Natural killer cell treated with Interleukin-12 subunit alpha and Interleukin-12 subunit beta and Interleukin-15 and Interleukin-18, amount 100 ng/mL, for 72 hours (primary cell): Measurements from ENCODE around the gene IFNL4. TPM values are rescaled to one million over a fixed set of nuclear protein-coding genes. Genes with fewer than 3 reads are reported as not detected.
A peak's percentile ranks its signal among the peaks of the same experiment; 100 is the strongest.
"Not testable (repeated sequence)": the region's sequence is repeated elsewhere in the genome, so short reads cannot be mapped to it uniquely, and the experiment has no call there.

ENCODE experiments used
- ATAC-seq, 2 donors: fragments of 150-1000 bp; cut with Tn5 transposase in 1 of 2; sonication (Bioruptor Pico), chemical (Tn5 transposase) in 1 of 2; 2 replicates each; pipeline ENCODE4 v1.10.0; 2021
- DNase-seq: peaks from one replicate; pipeline ENCODE4 v3.0.0; 2022; ENCODE audit warnings: low spot score
- H3K27ac Mint-ChIP-seq, 2 donors: 1 replicate in 1 of 2; 2 replicates in 1 of 2; pipeline ENCODE4 v1.8.0; 2022; ENCODE audit warnings: mixed read lengths in 2 of 2, mild to moderate bottlenecking in 1 of 2, moderate library complexity in 1 of 2
- H3K27me3 Mint-ChIP-seq, 2 donors: 1 replicate in 1 of 2; 2 replicates in 1 of 2; pipeline ENCODE4 v1.8.0; 2022; ENCODE audit warnings: mixed read lengths in 2 of 2
- H3K36me3 Mint-ChIP-seq: one replicate; pipeline ENCODE4 v1.8.0; 2022; ENCODE audit warnings: mixed read lengths
- H3K4me1 Mint-ChIP-seq, 2 donors: 1 replicate in 1 of 2; 2 replicates in 1 of 2; pipeline ENCODE4 v1.8.0; 2022; ENCODE audit warnings: low read depth in 2 of 2, mixed read lengths in 2 of 2, mild to moderate bottlenecking in 1 of 2
- H3K4me3 Mint-ChIP-seq: one replicate; pipeline ENCODE4 v1.8.0; 2022; ENCODE audit warnings: mixed read lengths
- H3K9me3 Mint-ChIP-seq: 2 replicates; pipeline ENCODE4 v1.8.0; 2022; ENCODE audit warnings: mixed read lengths
- total RNA-seq, 2 donors: library from RNA; stranded (reverse); gene quantifications; one replicate each; pipeline ENCODE4 v1.2.3, GENCODE V29; 2022

The IFNL4 gene
- total RNA-seq, 2 donors from 2014 or later: not detected

DNA sequence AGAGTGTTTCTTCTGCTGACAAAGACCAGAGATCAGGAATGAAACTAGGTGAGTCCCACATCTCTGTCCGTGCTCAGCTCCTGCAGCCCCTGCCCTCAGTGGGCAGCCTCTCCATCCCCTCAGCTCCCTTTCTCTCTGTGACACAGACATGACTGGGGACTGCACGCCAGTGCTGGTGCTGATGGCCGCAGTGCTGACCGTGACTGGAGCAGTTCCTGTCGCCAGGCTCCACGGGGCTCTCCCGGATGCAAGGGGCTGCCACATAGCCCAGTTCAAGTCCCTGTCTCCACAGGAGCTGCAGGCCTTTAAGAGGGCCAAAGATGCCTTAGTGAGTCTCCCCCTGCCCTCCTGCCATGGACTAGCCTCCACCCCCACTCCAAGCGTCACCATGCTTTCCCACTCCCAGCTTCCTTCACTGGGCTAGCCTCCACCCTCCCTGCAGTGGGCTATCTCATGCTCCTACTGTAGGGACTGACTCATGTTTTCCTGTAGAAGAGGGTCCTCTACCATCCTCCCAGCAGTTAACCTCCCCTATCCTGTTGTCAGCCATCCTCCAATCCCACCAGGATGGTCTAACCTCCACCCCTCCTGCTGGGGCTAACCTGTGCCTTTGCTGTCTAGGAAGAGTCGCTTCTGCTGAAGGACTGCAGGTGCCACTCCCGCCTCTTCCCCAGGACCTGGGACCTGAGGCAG is 20.0 kb upstream of the IFNL4 start:
- not testable (repeated sequence) for H3K27ac Mint-ChIP-seq, DNase-seq

DNA sequence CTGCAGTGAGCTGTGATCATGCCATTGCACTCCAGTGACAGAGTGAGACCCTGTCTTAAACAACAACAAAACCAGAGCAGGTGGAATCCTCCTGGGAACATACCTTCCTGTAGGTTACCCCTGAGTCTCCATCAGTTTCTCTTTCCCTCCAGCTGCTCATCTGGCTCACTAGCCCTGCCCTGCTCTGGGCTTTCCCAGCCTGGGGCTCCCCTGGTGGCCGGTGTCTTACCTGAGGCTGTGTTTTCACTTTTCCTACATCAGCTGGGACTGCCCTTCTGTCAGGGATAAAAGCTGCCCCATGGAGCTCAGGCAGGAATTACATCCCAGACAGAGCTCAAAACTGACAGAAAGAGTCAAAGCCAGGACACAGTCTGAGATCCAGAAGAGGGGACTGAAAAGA is 19.4 kb upstream of the IFNL4 start, which contains the start of gene IFNL2:
Gene IFNL2, plus strand, starts transcription at position 312 of the 400 bp plus-strand sequence. CDS start 173 bp downstream, outside the sequence.
- H3K4me1 Mint-ChIP-seq, H3K36me3 Mint-ChIP-seq, H3K9me3 Mint-ChIP-seq, ATAC-seq, DNase-seq, H3K27ac Mint-ChIP-seq, H3K4me3 Mint-ChIP-seq: not testable (repeated sequence)
- H3K27me3 Mint-ChIP-seq: peaks cover 10 to 14% of the 10 kb centered on the region in 2 donors

More for the DNA sequence above, 20.0 kb upstream of the IFNL4 start:
- not testable (repeated sequence) for ATAC-seq, H3K4me3 Mint-ChIP-seq, H3K27me3 Mint-ChIP-seq, H3K9me3 Mint-ChIP-seq, H3K36me3 Mint-ChIP-seq, H3K4me1 Mint-ChIP-seq

DNA sequence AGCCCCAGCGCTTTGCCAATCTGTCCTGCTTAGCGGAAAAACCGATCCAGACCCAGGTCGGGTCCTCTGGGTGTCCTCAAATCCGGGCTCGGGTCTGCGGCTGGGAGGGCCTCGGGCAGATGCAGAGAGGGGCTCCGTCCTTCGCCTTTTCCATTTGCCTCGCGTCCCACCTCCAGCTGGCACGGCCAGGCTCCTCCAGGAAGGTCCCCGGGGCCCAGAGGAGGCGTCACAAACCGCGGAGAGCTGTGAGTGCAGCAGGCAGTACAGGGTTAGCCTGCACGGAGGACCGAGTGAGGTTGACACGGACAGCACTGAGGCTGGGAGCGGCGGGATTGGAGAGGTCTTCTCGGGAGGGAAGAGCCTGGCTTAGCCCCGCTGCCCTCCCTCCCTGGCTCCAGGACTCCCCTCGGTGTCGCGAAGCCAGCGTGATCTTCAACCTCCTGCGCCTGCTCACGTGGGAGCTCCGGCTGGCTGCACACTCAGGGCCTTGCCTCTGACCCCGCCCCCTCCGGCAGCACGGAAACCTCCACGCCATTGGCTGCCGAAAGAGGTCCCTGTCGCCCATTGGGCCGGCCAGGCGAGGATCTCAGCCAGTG is 16.8 kb upstream of the IFNL4 start:
- Mint-ChIP-seq H3K27ac (no peak overlapping the region), H3K36me3 (peaks cover 5% of the 10 kb centered on the region), H3K4me1 (peaks cover 8% of the 10 kb centered on the region in 2 donors), H3K4me3 (no peak overlapping the region), H3K9me3 (no peaks in the 10 kb centered on the region), H3K27me3 (peaks cover 19% of the 10 kb centered on the region in 2 donors)
- ATAC-seq (no peak), DNase-seq (no peak)

DNA sequence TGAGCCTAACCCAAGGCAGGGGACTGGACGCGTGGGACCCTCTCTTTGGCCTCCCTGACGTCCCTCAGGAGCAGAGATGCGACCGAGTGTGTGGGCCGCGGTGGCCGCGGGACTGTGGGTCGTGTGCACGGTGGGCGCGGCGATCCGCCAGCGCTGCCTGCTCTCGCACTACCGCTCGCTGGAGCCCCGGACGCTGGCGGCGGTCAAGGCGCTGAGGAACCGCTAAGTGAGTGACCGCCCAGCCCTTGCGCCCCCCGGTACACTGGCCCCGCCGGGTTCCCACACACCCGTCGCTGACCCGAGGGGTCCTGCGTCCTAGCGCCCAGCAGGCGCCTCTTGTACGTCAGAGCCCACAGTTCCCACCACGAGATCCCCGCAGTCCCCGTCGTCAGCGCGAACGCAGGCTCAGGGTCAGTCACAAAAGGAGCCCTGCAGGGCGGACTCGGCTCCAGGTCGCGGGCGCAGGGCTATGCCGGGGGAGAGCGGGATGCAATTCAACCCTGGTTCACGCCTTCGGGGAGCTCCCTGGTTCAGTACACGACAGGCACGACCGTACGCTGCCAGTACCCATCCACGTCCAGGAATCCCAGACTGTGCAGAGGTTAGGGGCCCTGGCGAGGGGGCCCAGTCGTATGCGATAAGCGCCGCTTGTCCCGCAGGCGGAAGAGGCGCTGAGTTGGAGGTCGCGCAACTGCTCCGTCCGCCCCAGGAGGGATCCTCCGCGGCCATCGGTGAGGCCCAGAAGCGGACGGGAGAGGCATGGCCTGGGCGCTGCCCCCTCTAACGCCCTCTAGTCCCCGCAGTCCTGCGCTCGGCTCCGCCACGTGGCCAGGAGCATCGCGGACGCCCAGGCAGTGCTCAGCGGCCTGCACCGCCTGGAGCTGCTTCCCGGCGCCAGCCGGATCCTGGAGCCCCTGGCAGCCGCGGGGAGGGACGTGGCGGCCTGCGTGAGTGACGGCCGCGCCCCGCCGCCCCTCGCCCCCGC is 15.9 kb upstream of the IFNL4 start:
- Mint-ChIP-seq H3K9me3 (no peaks in the 10 kb centered on the region), H3K27ac (no peak overlapping the region), H3K36me3 (peaks cover 5% of the 10 kb centered on the region), H3K27me3 (peaks cover 17 to 19% of the 10 kb centered on the region in 2 donors), H3K4me1 (peaks cover 8% of the 10 kb centered on the region in 2 donors), H3K4me3 (no peak overlapping the region)
- no peak for DNase-seq
- ATAC-seq: peak; percentile 37 to 49

DNA sequence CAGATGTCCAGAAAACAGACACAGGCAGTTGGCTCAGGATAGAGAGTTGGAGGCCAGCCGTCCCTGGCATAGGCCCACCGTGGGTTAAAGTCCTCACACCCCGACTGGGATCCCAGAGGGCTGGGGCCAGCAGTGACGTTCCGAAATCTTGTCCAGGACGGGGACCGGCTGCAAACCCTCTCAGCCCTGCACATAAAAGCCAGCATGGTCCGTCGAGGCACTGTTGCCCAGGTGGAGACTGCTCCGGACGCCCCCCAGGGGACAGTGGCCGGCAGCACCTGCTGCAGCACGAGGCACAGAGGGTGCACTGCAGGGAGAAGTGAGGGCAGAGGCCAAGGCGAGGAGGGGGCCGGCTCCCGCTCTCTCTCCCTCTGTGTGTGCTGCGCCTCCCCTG is 15.3 kb upstream of the IFNL4 start:
- H3K4me3 Mint-ChIP-seq: peak overlapping the region; percentile 33

DNA sequence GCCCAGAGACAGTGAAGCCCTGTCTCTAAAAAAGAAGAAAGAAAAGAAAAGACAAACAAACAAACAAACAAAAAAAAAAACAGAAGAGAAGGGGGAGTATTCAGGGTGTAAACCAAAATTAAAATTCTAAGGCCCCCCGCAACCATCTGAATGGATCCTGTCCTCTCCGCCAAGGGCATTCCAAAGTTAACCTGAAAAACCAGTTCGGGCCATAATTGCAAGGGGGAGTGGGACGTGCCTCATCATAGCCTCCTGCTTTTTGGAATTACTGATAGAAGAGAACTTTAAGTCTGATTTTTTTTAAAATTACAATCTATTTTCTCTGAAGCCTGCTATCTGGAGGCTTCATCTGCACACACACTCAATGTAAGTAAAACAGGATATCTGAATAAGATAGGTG is 13.8 kb upstream of the IFNL4 start:
- ATAC-seq (no peak), DNase-seq (no peak)
- no peak overlapping the region for H3K4me3 Mint-ChIP-seq
- H3K27ac Mint-ChIP-seq: no peak overlapping the region
- H3K9me3 Mint-ChIP-seq: no peaks in the 10 kb centered on the region
- H3K4me1 Mint-ChIP-seq: peaks cover 8% of the 10 kb centered on the region in 2 donors
- H3K36me3 Mint-ChIP-seq: peaks cover 5% of the 10 kb centered on the region
- H3K27me3 Mint-ChIP-seq: peaks cover 17 to 19% of the 10 kb centered on the region in 2 donors

More for the DNA sequence above, 15.3 kb upstream of the IFNL4 start:
- Mint-ChIP-seq H3K36me3 (peaks cover 5% of the 10 kb centered on the region), H3K9me3 (no peaks in the 10 kb centered on the region), H3K27ac (no peak overlapping the region), H3K27me3 (peaks cover 17 to 19% of the 10 kb centered on the region in 2 donors), H3K4me1 (peaks cover 8% of the 10 kb centered on the region in 2 donors)
- DNase-seq (no peak), ATAC-seq (peak in 1 of 2 donors; percentile 52)

DNA sequence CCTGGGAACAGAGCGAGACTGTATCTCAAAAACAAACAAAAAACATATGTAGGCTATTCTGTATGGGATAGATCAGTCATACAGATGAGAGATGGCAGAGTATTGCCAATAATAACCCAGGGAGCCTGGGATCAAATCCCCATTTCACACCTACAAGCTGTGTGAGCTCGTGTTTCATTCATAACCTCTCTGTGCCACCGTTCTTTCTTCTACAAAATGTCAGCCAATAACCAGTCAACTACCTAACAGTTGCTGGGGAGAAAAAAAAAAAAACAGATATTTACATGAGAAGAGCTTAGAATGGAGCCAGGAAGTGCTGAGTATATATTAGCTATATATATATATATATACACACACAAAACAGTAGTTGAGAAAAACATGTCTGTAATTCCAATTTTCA is 13.0 kb upstream of the IFNL4 start:
- ATAC-seq (no peak), DNase-seq (no peak)
- peaks cover 8% of the 10 kb centered on the region in 2 donors for H3K4me1 Mint-ChIP-seq

DNA sequence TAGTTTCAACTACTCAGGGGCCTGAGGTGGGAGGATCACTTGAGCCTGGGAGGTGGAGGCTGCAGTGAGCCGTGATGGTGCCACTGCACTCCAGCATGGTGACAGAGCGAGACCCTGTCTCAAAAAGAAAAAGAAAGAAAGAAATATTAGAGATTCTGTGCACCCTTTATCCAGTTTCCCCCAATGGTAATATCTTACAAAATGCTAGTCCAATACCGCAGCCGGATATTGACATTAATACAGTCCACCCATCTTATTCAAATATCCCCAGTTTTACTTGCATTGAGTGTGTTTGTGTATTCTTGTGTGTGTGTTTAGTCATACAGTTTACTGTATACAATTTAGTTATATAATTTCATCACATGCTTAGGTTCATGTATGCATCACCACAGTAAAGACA is 8.6 kb upstream of the IFNL4 start:
- Mint-ChIP-seq H3K4me1 (no peaks in the 10 kb centered on the region), H3K27ac (no peak overlapping the region), H3K9me3 (no peaks in the 10 kb centered on the region), H3K36me3 (no peaks in the 10 kb centered on the region), H3K27me3 (peaks cover 3% of the 10 kb centered on the region in 2 donors), H3K4me3 (no peak overlapping the region)
- DNase-seq (no peak), ATAC-seq (no peak)

More for the DNA sequence above, 13.0 kb upstream of the IFNL4 start:
- H3K9me3 Mint-ChIP-seq: no peaks in the 10 kb centered on the region
- peaks cover 17 to 19% of the 10 kb centered on the region in 2 donors for H3K27me3 Mint-ChIP-seq
- H3K4me3 Mint-ChIP-seq: no peak overlapping the region
- H3K27ac Mint-ChIP-seq: no peak overlapping the region
- peaks cover 5% of the 10 kb centered on the region for H3K36me3 Mint-ChIP-seq

DNA sequence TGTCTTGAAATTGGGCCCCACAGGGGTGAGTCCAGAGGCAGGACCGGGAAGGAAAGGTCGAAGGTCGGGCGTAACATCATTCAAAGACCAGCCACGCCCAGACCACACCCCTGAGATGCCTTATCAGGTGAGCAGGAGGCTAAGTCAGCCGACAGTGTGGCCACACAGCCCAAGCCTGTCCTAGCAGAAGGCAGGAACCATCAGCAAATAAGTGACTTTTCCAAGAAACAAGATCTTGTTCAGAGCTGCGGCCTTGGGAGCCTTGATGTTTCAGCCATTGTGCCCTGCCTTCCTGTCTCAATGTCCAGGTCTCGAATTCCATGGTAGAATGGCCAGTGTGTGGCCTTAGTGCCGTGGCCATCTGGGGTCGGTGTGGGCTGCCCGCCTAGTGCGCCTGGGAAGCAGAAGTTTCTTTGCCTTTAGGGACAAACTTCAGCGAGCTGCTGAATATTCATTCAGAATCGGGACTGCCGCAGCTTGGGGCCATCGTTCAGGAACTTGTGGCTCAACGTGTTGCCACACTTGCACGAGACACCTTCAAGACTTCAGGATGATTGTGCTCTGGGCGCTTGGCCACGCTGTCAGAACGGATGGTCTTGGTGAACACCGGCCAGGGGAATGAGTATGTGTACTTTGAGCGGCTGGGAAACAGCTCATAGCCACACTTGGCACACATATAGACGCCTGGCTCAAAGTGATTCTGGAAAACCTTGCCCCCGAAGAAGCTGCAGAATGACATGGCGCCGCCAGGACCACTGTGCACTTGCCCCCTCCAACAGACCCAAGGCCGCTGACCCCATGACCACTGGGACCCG is 6.1 kb upstream of the IFNL4 start:
- ATAC-seq: peak in 1 of 2 donors; percentile 13
- no peaks in the 10 kb centered on the region for H3K9me3 Mint-ChIP-seq
- H3K36me3 Mint-ChIP-seq: no peaks in the 10 kb centered on the region
- no peak overlapping the region for H3K27ac Mint-ChIP-seq
- no peaks in the 10 kb centered on the region for H3K27me3 Mint-ChIP-seq
- no peak for DNase-seq
- no peaks in the 10 kb centered on the region for H3K4me1 Mint-ChIP-seq
- H3K4me3 Mint-ChIP-seq: no peak overlapping the region

DNA sequence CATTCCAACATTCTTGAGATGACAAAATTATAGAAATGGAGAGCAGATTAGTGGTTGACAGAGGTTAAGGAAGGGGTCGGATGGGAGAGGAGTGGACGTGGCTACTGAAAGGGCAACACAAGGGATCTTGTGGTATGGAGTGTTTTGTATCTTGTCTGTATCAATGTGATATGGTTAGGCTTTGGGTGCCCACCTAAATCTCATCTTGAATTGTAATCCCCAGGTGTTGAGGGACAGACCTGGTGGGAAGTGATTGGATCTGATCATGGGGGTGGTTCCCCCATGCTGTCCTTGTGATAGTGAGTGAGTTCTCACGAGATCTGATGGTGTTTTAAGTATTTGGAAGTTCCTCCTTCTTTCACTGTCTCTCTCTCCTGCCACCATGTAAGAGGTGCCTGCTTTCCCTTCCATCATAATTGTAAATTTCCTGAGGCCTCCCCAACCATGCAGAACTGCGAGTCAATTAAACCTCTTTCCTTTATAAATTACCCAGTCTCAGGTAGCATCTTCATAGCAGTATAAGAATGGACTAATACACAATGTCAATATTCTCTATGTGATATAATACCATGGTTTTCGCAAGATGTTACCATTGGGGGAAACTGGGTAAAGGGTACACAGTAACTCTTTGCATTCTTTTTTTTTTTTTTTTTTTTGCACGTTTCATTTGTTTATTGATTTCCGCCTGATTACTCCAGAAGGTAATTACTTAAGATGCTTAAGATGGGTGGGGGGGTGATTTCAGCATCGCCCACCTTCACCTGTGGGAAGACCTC is 4.9 kb upstream of the IFNL4 start:
- Mint-ChIP-seq H3K9me3 (no peaks in the 10 kb centered on the region), H3K4me1 (no peaks in the 10 kb centered on the region), H3K27ac (no peak overlapping the region), H3K27me3 (peaks cover 3 to 8% of the 10 kb centered on the region in 2 donors), H3K36me3 (no peaks in the 10 kb centered on the region), H3K4me3 (no peak overlapping the region)
- ATAC-seq: no peak
- DNase-seq: no peak

DNA sequence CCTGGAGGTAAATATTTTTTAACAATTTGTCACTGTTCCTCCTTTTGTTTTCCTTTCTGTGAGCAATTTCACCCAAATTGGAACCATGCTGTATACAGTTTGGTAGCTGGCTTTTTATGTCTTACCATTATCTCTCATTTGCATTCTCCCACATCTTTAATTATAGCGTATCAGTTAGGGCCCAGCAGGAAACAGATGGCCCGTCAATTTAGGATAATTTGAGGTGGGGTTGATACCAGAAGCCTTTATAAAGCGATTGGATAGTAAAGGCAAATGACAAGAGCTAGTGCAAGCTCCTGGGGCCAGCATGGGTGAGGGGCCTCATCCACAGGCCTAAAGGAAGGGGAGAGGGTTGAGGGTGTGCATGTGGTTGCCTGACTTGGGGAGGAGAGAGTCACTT is 3.8 kb upstream of the IFNL4 start:
- Mint-ChIP-seq H3K4me3 (no peak overlapping the region), H3K36me3 (no peaks in the 10 kb centered on the region), H3K27ac (no peak overlapping the region), H3K27me3 (peaks cover 3 to 8% of the 10 kb centered on the region in 2 donors), H3K9me3 (no peaks in the 10 kb centered on the region), H3K4me1 (no peaks in the 10 kb centered on the region)
- DNase-seq (no peak), ATAC-seq (no peak)

DNA sequence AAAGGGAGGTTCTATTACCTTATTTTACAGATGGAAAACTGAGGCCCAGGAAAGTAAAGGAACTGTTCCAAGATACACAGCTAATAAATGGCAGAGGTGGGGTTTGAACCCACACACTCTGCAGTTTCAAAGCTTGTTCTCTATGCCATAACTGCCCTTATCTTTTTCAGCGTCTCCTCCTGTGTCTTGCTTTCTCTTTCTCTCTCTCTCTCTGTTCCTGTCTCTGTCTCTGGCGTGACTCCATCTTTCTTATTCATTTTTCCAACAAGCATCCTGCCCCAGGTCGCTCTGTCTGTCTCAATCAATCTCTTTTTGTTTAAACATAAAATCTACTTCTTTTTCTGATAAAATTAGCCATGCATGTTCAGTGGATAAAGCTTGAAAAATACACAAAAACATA is 3.2 kb upstream of the IFNL4 start:
- Mint-ChIP-seq H3K36me3 (no peaks in the 10 kb centered on the region), H3K4me1 (peaks cover 0 to 2% of the 10 kb centered on the region in 2 donors), H3K9me3 (no peaks in the 10 kb centered on the region), H3K27me3 (peaks cover 3 to 8% of the 10 kb centered on the region in 2 donors), H3K4me3 (no peak overlapping the region), H3K27ac (no peak overlapping the region)
- DNase-seq (no peak), ATAC-seq (no peak)
